HT-29 (cell line): ENCODE data around the gene MLNR. TPM values are rescaled to one million over a fixed set of nuclear protein-coding genes. Genes with fewer than 3 reads are reported as not detected.

Experiments used
- DNase-seq: peaks from one replicate; pipeline ENCODE4 v3.0.0-alpha.2; 2015; ENCODE audit warnings: low spot score
- total RNA-seq: library from RNA; depleted of rRNA; stranded (reverse); fragments of >200 nt; shearing (Covaris generic); gene quantifications from 2 replicates; pipeline ENCODE4 v1.2.3, GENCODE V29; 2014; rRNA removed

The MLNR gene, protein sequence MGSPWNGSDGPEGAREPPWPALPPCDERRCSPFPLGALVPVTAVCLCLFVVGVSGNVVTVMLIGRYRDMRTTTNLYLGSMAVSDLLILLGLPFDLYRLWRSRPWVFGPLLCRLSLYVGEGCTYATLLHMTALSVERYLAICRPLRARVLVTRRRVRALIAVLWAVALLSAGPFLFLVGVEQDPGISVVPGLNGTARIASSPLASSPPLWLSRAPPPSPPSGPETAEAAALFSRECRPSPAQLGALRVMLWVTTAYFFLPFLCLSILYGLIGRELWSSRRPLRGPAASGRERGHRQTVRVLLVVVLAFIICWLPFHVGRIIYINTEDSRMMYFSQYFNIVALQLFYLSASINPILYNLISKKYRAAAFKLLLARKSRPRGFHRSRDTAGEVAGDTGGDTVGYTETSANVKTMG
- total RNA-seq = not detected in 2 replicates

DNA sequence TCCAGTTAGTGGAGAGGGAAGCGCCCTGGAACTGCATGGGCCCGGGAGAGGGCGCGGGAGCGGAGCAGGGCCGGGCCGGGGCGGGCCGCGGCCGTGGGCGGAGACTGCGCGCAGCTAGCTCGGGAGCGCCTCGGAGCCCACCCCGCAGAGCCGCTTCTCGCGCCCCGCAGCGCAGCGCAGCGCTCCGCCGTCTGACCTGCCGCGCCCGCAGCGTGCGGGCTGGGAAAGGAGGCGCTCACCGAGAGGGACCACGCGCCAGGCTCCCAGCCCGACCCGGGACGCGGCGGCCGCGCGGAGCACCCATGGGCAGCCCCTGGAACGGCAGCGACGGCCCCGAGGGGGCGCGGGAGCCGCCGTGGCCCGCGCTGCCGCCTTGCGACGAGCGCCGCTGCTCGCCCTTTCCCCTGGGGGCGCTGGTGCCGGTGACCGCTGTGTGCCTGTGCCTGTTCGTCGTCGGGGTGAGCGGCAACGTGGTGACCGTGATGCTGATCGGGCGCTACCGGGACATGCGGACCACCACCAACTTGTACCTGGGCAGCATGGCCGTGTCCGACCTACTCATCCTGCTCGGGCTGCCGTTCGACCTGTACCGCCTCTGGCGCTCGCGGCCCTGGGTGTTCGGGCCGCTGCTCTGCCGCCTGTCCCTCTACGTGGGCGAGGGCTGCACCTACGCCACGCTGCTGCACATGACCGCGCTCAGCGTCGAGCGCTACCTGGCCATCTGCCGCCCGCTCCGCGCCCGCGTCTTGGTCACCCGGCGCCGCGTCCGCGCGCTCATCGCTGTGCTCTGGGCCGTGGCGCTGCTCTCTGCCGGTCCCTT lies at the start of gene MLNR:
MLNR (plus strand) TSS at position 303 of the 820 bp plus-strand sequence; CDS start at position 303, 0 bp downstream.
- no peak for DNase-seq

DNA sequence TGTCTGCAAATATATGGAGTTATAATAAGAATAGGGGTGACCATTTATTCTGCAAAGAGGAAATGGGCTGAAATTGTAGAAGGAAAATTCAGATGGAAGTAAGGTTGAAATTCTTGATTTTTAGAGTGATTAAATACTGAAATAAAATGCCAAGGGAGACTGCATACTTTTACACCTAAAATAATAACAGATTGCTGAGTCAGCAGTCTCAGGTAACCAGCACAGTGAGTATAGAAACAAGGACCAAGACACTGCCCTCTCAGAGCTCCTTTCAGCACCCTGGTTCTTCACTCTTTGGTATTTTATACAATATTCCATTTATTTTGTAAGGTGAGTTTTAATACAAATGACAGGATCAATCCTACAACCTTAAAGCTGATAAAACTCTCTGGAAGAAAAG lies 48.8 kb upstream of the MLNR start:
- no peak for DNase-seq

DNA sequence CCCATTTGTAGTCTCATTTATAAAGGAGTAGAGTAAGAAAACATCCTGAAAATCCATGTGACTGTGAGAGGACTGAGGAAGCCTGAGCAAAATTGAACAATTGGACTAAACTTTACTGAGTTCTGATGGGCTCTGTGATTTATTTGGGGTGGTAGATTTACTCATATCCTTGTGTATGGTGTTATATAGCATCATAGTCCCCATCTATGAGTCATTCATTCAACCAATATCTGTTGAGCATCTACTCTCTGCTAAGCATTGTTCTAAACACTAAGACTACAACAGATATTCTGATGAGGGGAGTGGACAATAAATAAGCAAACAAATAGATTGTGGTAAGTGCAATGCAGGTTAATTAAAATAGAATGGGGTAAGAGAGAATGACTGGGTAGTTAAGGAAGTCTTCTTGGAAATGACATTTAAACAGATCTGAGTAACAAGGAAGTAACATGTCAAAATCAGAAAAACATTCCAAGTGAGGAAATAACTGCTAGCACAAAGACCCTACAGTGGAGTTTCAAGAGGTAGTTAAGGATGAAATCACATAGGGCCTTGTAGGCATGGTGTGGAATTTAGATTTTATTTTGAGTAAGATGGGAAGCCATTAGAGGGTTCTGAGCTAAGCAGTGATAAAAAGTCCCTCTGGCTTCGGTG lies 36.3 kb upstream of the MLNR start:
- DNase-seq = no peak

DNA sequence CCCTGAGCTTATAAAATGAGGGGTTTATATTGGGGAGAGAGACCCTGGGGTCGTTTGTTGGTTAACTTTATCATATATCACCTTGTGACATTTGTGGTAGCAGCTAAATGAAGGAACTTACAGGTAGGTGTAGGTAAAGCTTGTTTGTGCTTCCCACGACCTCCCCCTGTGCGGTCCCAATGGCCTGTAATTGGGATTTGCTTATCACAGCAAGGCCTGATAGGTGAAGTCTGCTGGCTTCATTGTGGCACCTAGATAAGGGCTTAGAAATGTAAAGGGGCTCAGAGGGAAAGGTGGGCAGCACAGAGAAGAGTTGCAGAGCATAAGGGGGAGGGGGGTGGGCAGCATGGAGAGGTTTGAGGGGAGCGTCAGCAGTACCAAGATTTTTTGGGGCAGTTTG lies 35.5 kb upstream of the MLNR start:
- DNase-seq = no peak

DNA sequence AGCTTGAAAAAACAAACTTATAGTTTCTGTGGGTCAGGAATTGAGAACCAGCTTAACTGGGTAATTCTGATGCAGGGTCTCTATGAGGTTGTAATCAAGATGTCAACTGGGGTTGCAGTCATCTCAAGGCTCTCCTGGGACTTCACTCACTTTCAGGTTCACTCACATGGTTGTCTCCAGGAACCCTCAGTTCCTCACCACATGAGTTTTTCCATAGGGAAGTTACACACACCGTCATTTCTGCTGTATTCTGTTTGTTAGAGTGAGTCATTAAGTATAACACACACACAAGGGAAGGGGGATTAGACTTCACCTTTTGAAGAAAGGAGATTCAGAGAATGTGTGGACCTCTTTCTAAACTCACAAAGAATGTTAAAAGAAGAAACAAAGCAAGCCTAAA lies 34.9 kb upstream of the MLNR start:
- no peak for DNase-seq

DNA sequence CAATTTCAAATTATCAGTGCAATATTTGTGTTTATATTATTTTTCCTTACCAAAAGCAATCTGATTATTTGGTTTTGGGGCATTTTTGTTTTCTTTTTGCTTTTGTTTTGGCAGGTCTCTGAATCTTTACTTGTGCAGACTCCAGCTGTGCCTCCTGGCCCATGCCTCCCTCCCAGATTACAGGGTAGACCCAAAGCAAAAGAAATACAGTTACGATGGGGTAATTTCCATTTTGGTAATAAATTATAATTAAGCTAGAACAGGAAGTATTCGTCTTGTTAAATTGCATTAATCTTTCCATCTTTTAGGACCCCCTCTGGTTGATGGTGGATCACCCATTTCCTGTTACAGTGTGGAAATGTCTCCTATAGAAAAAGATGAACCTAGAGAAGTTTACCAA lies 29.2 kb upstream of the MLNR start:
- DNase-seq = no peak

DNA sequence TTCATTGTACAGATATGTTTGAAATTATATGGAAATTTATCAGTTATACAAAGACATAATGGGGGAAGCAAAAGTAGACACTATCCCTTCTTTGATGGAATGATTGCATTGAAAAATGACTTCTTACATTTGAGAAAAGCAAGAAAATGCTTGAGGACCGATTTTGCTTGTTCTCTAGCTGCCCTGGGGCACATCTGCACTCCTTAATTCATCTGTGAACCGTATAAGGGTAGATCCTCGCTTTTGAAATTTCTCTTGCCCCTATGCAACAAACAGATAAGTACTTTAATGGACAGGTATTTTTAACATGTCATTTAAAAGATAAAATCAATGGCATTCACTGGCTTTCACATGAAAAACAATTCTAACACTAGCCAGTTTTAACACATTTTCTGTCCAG lies 13.5 kb upstream of the MLNR start:
- no peak for DNase-seq

DNA sequence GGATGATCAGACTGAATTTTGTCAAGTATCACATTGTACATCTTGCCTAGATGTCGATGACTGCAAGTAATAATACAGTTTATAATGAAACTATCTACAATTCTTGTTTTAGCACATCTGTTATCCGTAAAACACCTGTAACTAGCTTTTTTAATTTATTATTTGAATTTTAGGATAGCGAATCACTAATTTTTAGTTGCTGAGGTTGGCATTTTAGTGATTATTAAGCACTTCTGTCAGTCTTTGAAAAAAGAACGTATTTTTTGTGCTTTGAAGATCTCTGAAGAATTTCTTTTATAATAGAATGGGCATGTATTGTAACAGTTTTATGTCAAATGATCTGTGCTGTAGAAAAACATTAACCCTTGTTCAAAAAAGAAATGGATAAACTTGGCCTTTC lies 11.5 kb upstream of the MLNR start:
- no peak for DNase-seq

DNA sequence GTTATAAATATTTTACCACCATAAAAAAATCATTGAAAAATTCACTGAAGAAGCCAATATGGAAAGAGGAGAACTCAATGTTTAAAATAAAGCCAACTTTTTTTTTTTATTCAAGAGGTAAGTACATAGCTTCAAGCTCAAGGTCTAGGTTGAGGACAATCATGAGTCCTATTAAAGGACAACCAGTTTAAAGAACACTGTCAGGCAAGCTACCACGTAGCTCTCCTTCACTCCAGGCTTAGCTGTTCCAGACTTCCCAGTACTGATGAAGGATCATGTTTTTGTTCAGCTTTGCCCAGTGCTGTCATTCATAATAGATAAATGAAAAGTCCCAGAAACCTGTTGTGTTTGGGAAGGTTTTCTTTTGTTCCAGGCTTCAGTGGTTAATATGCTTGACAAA lies 10.0 kb upstream of the MLNR start:
- DNase-seq = no peak

DNA sequence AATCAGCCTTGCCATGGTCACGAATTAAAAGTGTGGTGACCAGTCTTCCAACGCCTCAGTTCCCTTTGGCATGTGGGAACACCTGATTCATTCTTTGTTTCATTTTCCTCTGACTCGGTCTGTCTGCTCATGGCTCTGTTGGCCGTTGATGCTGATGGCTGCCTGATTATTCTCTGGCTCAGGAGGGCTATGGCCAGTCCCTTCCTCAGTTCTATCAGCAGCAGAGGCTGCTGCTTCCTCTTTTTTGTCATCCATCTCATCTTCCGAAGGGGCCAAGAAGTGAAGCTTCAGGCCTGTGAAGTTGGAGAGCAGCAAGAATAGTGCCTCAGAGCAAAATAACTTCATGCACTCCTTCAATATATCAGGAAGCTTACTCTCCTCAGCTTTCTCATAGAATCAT lies 9.5 kb upstream of the MLNR start:
- DNase-seq = no peak

DNA sequence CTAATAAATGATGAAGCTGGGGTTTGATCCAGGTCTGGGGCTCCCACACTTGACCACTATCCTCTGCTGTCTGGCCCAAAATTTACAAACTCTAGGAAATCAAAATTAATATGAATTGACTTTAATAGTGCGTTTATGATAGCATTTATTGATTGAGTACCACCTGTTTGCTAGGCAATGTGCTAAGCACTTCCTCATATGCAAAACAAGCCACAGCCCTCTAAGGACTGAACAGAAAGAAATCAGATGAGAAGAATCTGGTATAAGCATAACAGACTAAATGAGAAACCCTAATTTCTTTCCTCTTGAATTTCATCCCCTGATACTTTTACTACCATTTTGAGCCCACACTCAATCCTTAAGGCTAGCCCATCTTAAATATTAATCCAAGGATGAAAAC lies 6.6 kb upstream of the MLNR start:
- no peak for DNase-seq

DNA sequence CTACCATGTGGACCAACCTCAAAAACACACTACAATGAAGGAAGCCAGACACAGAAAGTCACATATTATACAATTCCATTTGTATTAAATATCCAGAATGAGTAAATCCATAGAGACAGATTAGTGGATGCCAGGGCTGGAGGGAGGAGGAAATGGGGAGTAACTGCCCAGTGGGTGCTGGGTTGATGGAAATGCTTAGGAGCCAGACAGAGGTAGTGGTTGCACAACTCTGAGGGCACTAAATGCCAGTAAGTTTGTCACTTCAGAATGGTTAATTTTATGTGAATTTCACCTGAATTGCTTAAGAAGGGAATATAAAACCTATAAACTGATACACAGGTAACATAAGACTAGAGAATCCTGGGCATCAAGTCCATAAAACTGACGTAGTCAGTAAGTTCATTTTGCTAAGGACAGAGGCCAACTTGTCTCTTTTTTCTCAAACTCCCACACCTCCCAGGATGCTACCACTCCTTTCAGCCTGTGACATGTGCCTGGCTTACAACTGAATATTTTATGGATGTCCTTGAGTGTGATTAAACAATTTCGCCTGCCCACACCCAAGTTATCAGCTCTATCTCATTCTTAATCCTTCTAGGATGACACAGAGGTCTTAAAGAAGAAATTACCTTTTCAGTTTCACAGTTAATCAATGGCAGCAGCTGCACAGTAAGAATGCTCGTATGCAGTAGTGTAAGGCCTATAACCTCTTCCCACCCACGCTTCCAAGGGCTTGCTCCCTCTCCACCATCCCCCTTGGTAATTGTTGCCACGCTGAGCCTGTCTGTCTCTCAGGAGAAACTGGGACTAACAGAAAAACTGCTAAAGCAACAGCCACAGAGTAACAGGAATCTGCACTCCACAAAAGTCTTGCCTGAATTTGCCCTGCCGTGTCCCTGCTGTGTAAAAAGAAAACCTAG lies 5.9 kb upstream of the MLNR start:
- no peak for DNase-seq

DNA sequence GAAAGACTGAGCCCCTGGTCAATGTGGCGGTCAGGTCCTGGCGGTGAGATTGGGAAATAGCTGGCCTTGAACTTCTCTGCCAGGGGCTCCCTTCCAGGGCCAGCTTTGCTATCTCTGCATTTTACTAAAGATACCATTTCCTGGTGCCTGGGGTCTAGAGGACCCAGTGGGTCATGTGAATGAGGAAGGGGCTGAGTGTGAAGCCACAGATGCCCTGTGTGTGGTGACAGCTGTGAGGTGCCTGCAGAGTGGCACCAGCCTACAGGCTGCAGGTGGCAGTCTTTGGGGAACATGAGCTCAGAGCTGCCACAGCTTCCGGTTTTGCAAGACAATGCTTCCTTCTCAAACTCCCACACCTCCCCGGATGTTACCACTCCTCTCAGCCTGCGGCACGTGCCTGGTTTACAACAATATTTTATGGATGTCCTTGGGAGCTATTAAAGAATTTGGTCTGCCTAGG lies 5.2 kb upstream of the MLNR start:
- DNase-seq = peak; percentile 48

DNA sequence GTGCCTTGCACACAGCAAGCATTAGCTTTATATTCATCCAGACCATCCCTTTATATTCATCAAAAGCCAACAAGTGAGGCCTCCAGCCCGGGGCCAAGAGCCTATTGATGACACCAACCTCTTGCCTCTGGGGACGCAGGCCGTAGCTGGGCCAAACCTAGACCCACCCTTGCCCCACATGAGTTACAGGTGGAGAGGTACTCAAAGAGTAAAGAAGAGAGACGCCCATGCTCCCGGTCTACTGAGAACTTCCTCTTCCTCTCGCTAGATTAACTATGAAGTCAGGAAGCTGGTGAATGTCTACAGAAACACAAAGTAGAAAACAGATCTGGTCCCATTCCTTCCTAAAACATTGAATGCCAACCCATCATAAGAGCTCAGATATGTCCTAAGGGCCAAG lies 3.8 kb upstream of the MLNR start:
- no peak for DNase-seq

DNA sequence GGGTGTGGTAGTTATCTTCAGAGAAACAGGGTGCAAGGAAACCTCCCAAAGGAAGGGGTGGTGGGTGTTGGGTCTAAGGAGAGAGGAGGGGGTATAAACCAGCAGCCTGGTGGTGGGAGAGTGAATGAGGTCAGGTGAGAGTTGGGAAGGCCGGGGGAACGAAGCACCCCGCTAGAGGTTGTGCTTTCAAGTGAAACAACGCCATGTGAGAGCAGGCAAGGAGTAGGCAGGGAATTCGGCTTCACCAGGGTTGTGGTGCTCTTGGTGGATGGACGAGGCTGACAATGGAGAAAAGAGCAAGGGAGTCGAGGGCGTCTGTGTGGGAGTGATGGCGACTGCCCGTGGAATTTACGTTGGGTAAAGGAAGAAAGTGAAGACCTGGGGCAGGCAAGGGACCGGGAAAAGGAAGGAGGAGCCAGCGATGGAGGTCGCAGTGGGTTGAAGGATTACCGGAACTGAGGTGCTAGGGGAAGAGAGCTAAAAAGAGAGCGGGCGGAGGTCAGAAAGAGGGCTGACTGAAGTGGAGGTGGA lies 2.1 kb upstream of the MLNR start:
- DNase-seq = no peak

DNA sequence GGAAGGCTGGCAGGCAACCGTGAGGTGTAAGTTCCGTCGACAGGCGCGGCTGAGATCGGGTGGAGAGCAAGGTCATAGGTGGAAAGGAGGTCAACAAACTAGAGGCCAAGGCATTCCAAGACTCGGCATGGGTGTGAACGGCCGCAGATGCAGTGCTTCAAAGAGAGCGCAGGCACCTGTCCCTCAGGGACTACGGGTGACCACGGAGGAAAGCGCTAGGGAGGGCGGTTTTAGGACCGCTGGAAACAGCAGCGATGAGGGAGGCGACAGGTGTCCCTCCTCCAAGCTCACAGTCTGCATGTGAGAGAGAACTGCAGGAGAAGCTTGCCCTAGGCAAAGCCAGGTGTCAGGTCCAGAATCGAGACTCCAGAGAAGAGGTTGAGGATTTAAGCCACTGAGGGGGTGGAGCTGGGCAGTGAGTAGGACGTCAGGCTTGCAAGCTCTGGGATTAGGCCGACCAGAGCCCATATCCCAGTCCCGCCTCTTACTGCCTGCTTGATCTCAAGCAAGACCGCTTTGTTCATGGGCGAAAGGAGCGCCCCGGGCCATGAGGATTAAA lies 1.6 kb upstream of the MLNR start:
- no peak for DNase-seq

DNA sequence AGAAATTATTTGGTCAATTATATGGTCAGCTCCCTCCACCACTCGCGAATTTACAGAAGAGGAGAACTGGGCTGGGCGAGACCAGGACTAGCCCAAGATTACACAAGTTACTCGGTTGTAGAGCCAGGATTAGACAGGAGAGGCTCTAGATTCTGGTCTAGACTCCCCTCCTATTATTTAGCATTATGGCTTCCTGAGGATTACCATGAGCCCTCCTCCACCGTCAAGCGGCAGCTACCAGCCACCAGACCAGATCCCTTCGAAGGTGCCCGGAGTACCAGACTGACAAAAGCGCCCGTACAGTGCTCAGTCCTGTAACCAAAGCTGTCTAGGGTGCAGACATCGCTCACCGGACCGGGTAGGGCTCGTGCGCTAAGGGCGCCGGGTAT lies 497 bp upstream of the MLNR start:
- DNase-seq = no peak

DNA sequence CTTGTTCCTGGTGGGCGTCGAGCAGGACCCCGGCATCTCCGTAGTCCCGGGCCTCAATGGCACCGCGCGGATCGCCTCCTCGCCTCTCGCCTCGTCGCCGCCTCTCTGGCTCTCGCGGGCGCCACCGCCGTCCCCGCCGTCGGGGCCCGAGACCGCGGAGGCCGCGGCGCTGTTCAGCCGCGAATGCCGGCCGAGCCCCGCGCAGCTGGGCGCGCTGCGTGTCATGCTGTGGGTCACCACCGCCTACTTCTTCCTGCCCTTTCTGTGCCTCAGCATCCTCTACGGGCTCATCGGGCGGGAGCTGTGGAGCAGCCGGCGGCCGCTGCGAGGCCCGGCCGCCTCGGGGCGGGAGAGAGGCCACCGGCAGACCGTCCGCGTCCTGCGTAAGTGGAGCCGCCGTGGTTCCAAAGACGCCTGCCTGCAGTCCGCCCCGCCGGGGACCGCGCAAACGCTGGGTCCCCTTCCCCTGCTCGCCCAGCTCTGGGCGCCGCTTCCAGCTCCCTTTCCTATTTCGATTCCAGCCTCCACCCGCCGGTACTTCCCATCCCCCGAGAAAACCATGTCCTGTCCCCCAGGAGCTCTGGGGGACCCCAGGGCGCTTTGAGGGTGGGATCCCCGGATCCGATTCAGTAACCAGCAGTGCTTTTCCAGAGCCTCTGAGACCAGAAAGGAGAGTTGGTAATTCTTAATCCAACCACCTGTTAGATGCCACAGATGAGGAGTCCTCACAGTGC lies 885 bp downstream of the MLNR start:
- no peak for DNase-seq

DNA sequence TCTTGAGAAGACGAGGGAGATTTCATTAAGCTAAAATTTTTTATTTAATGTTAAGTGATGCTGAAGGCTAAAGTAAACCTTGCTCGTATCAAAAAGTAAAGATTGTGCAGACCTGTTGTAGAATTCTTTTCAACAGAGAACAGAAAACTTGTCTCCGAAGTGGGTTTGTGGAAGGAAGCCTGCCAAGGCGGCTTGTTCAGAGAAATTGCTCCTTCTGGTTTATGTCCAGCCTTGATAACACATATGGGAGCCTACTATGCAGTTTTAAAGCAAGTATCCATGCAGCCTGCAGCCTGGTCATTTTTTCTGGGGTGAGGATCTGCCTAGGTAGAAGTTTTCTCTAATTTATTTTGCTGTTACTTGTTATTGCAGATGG lies 1.4 kb downstream of the MLNR start:
- no peak for DNase-seq
